Heart left ventricle (tissue), 16 donors: ENCODE data around the gene NTM. TPM values are rescaled to one million over a fixed set of nuclear protein-coding genes. Genes with fewer than 3 reads are reported as not detected.

Source experiments
- ATAC-seq, 4 donors: fragments of 200-7000 bp; cut with Tn5 transposase; one replicate each; pipeline ENCODE4 v1.9.1; 2020 to 2022; ENCODE audit warnings: moderate library complexity in 4 of 4, mild to moderate bottlenecking in 3 of 4, moderate number of reproducible peaks in 1 of 4
- DNase-seq, 5 donors: peaks; one replicate each; pipeline ENCODE4 v3.0.0-alpha.2; 2020
- H3K27ac ChIP-seq, 12 donors: fragments of 200-600 bp; sonication (generic) in 4 of 12; one replicate each; pipeline versions ENCODE4 v1.5.0 to v1.8.0; 2016 to 2022; ENCODE audit warnings: mild to moderate bottlenecking in 2 of 12
- H3K27me3 ChIP-seq, 9 donors: fragments of 200-600 bp; sonication (generic) in 2 of 9; one replicate each; pipeline versions ENCODE4 v1.5.1 to v1.8.0; 2016 to 2022; ENCODE audit warnings: mild to moderate bottlenecking in 3 of 9
- H3K36me3 ChIP-seq, 9 donors: fragments of 200-600 bp; sonication (generic) in 2 of 9; one replicate each; pipeline versions ENCODE4 v1.5.0 to v1.8.0; 2018 to 2022; ENCODE audit warnings: mild to moderate bottlenecking in 2 of 9
- H3K4me1 ChIP-seq, 12 donors: fragments of 200-600 bp; sonication (generic) in 4 of 12; one replicate each; pipeline versions ENCODE4 v1.5.0 to v1.8.0; 2016 to 2022; ENCODE audit warnings: mild to moderate bottlenecking in 3 of 12
- H3K4me3 ChIP-seq, 12 donors: fragments of 200-600 bp; sonication (generic) in 4 of 12; one replicate each; pipeline versions ENCODE4 v1.5.0 to v1.8.0; 2017 to 2022; ENCODE audit warnings: mild to moderate bottlenecking in 9 of 12, moderate library complexity in 4 of 12
- H3K9me3 ChIP-seq, 12 donors: fragments of 200-600 bp; sonication (generic) in 4 of 12; one replicate each; pipeline versions ENCODE4 v1.5.0 to v1.8.0; 2016 to 2022; ENCODE audit warnings: mild to moderate bottlenecking in 1 of 12
- CTCF ChIP-seq, 12 donors: fragments of 200-600 bp; sonication (generic) in 4 of 12; IDR thresholded peaks; one replicate each; pipeline versions ENCODE4 v1.5.0 to v1.8.0; 2018 to 2022; ENCODE audit warnings: antibody characterized with exemption in 12 of 12, mild to moderate bottlenecking in 5 of 12
- POLR2A ChIP-seq, 2 donors: fragments of 450-650 bp; IDR thresholded peaks; one replicate each; pipeline ENCODE4 v1.6.1; 2017; ENCODE audit warnings: antibody characterized with exemption in 2 of 2, mild to moderate bottlenecking in 2 of 2, moderate library complexity in 2 of 2
- WGBS, 4 donors: extraction: QIAGEN DNeasy Blood & Tissue Kit in 2 of 4; methylation state at CpG; one replicate each; pipeline versions ENCODE4 v1.1.5 to v1.1.7; 2013 to 2018; 5-methylcytosine and 5-hydroxymethylcytosine counted together
- intact Hi-C, 10 donors: fragments of 100-400 bp; cut with DNase I; formaldehyde crosslinking; loops; one replicate each; pipeline versions ENCODE4 v1.11.1 to v1.14.2; 2022
- polyA plus RNA-seq, 2 donors: library from polyadenylated mRNA; stranded (reverse); fragments of 200-250 nt; gene quantifications; one replicate each; pipeline ENCODE4 v1.2.3, GENCODE V29; 2013
- total RNA-seq, 9 donors: library from RNA; depleted of rRNA in 2 of 9; stranded (reverse); fragments of >200 nt in 2 of 9; fragmentation: NEBNext Ultra II Directional in 3 of 9; extraction: Animal tissue kit (Norgen Biotek cat#: 25700) in 3 of 9; gene quantifications; one replicate each; pipeline versions ENCODE4 v1.1.0 to v1.2.4, GENCODE V29; 2016 to 2023
- donor health status: ischemic (EF 13 %, LVEDD 7.1; RV severe dilation, severe dysfunction).
- donor health status: healthy with polysubstance abuse.
- donor health status: DM: no; HTN: yes; CAD: no.
- donor health status: DM: no; HTN: no; CAD: no.
- donor health status: ischemic (EF 25% LVEDD 6.9; RV normal size, moderate dysfunction).
- donor health status: ischemic (EF 25% LVEDD 5.7; RV mildly dilated, moderate dysfunction).
- donor health status: healthy.
- donor health status: DM: yes; HTN: yes; CAD: no.
- donor health status: ischemic (EF 35%, LVEDD 5.7; RV mildly dilated, moderate dysfunction).
- donor health status: nonischemic (EF 11% LVEDD 7.7; RV severe dilation, severe dysfunction).
- donor health status: DM: yes; HTN: yes; CAD: no.
- donor health status: PGD.
- donor health status: ischemic (EF 29% LVEDD 5.4; RV normal size, mild dysfunction).
- donor health status: nonischemic (EF 23%, LVEDD 6.1; RV moderate dilation, normal function).

NTM gene
- total and polyA plus RNA-seq, 11 donors: 0.40 to 7.7 (median 1.5) TPM

GRCh38 chr11:131666617-131667016, 296.2 kb downstream of the NTM start:
- Histone ChIP-seq H3K36me3 (no peaks in the 10 kb centered on the region), H3K27ac (no peak overlapping the region), H3K27me3 (peaks cover 0 to 12% (median 0%) of the 10 kb centered on the region in 9 donors), H3K9me3 (no peaks in the 10 kb centered on the region), H3K4me1 (no peaks in the 10 kb centered on the region), H3K4me3 (no peak overlapping the region)
- 67 to 88% (median 82%) methylated on average over 5 of the region's 5 CpGs for WGBS, 4 donors
- intact Hi-C loops: loop anchor here in 1 of 10 donors (10.0 kb wide), 1 partner anchor 82 kb away; no protein-coding TSS in a partner anchor
- no peak for ATAC-seq
- TF ChIP-seq CTCF (IDR thresholded peaks at IDR 0.05) (no peak), POLR2A (IDR thresholded peaks at IDR 0.05) (no peak)
- DNase-seq: no peak

DNA sequence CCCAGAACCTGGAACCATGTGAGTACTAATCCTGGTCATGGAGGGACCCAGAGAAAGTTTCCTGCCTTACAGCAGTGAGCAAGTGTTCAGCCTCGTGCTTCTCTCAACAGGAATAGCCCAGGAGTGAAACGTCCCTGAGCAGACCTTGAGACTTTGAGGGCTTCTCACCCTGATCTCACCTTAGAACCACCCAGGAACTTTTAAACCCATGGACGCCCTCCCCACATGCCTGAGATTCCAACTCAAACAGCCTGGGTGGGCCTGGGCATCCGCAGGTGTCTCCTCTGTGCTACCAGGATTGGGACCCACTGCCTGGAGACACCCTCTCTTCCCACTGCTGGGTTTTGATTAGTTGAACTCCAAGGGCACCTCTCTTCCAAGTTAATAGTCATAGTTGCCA, 297.2 kb downstream of the NTM start:
- TF ChIP-seq CTCF (IDR thresholded peaks at IDR 0.05) (no peak), POLR2A (IDR thresholded peaks at IDR 0.05) (no peak)

GRCh38 chr11:131668500-131669400, 298.3 kb downstream of the NTM start:
- Histone ChIP-seq H3K9me3 (no peaks in the 10 kb centered on the region), H3K4me1 (peaks cover 0 to 3% (median 0%) of the 10 kb centered on the region in 12 donors), H3K36me3 (no peaks in the 10 kb centered on the region), H3K27ac (no peak overlapping the region), H3K4me3 (no peak overlapping the region), H3K27me3 (peaks cover 0 to 12% (median 0%) of the 10 kb centered on the region in 9 donors)
- 22 to 34% (median 30%) methylated on average over 11 of the region's 11 CpGs for WGBS, 4 donors
- intact Hi-C loops: loop anchor here in 1 of 10 donors (10.0 kb wide), 1 partner anchor 84 kb away; no protein-coding TSS in a partner anchor
- TF ChIP-seq CTCF (IDR thresholded peaks at IDR 0.05) (peak; percentile 27 to 64 (median 51)), POLR2A (IDR thresholded peaks at IDR 0.05) (no peak)
- peak in 1 of 5 donors; percentile 45 for DNase-seq
- ATAC-seq: no peak

More for the DNA sequence above, 297.2 kb downstream of the NTM start:
- H3K27me3 ChIP-seq: peaks cover 0 to 12% (median 0%) of the 10 kb centered on the region in 9 donors
- no peak overlapping the region for H3K4me3 ChIP-seq
- intact Hi-C loops: loop anchor here in 1 of 10 donors (10.0 kb wide), 1 partner anchor 83 kb away; no protein-coding TSS in a partner anchor
- DNase-seq (no peak), ATAC-seq (no peak)
- no peaks in the 10 kb centered on the region for H3K9me3 ChIP-seq
- 70 to 79% (median 76%) methylated on average over 3 to 4 of the region's 4 CpGs for WGBS, 4 donors
- H3K4me1 ChIP-seq: no peaks in the 10 kb centered on the region
- H3K27ac ChIP-seq: no peak overlapping the region
- no peaks in the 10 kb centered on the region for H3K36me3 ChIP-seq

- DNase-seq: no peak
- Histone ChIP-seq H3K4me1 (peaks cover 0 to 3% (median 0%) of the 10 kb centered on the region in 12 donors), H3K27ac (no peak overlapping the region), H3K9me3 (no peaks in the 10 kb centered on the region), H3K36me3 (no peaks in the 10 kb centered on the region), H3K4me3 (no peak overlapping the region), H3K27me3 (peaks cover 0 to 12% (median 0%) of the 10 kb centered on the region in 9 donors)
- WGBS, 4 donors: 69 to 80% (median 77%) methylated on average over 4 of the region's 4 CpGs
- ATAC-seq: no peak
- intact Hi-C loops: loop anchor here in 1 of 10 donors (10.0 kb wide), 1 partner anchor 85 kb away; no protein-coding TSS in a partner anchor
- TF ChIP-seq CTCF (IDR thresholded peaks at IDR 0.05) (no peak), POLR2A (IDR thresholded peaks at IDR 0.05) (no peak)
Observed at GRCh38 chr11:131669401-131669780, 299.0 kb downstream of the NTM start.
